HEK293 (cell line): ENCODE measurements around the gene PTGIR.

Experiments used
- CTCF ChIA-PET: fragments of 350-600 bp; formaldehyde crosslinking; extraction: SDS; loops from one replicate; lab custom pipeline; 2021; ENCODE audit warnings: antibody characterized with exemption; lab: Yijun Ruan, JAX
- POLR2A ChIA-PET: fragments of 300-600 bp; formaldehyde crosslinking; extraction: SDS; loops from one replicate; lab custom pipeline; 2020; ENCODE audit warnings: antibody characterized with exemption, inconsistent platforms; lab: Yijun Ruan, JAX
- H3K27ac ChIP-seq: fragments of 200-500 bp; sonication (Bioruptor generic); 2 replicates; pipeline ENCODE4 v1.5.1; 2014; ENCODE audit warnings: low read depth, low read length, control low read depth, inconsistent platforms; ENCODE audit errors: extremely low read depth
- H3K36me3 ChIP-seq, 2 experiments: fragments of 200-500 bp in 1 of 2; sonication (Bioruptor generic) in 1 of 2; 1 replicate in 1 of 2; 2 replicates in 1 of 2; pipeline ENCODE4 v1.5.1; 2014 to 2017; ENCODE audit warnings: inconsistent platforms in 2 of 2, low read length in 2 of 2; ENCODE audit not compliant: control insufficient read depth in 2 of 2, insufficient read depth in 1 of 2
- H3K4me1 ChIP-seq: fragments of 200-500 bp; sonication (Bioruptor generic); 2 replicates; pipeline ENCODE4 v1.5.1; 2014; ENCODE audit warnings: mild to moderate bottlenecking, low read length, inconsistent platforms; ENCODE audit not compliant: control insufficient read depth, insufficient read depth
- H3K4me3 ChIP-seq: 2 replicates; pipeline ENCODE4 v1.5.1; 2011; ENCODE audit warnings: low read depth, mild to moderate bottlenecking, control low read depth, low read length, moderate library complexity
- H3K9me3 ChIP-seq: fragments of 200-500 bp; sonication (Bioruptor generic); 2 replicates; pipeline ENCODE4 v1.5.1; 2014; ENCODE audit warnings: low read depth, low read length, inconsistent platforms; ENCODE audit not compliant: control insufficient read depth, insufficient read depth
- HIC1 ChIP-seq: fragments of 450-650 bp; formaldehyde crosslinking; IDR thresholded peaks from 2 replicates; pipeline ENCODE4 v1.5.1; 2016; ENCODE audit warnings: missing biosample characterization, missing genetic modification characterization
- HOXA7 ChIP-seq: sonication (generic); formaldehyde crosslinking; IDR thresholded peaks from 2 replicates; pipeline ENCODE4 v1.8.1; 2022; ENCODE audit warnings: missing genetic modification reagents, borderline replicate concordance
- HOXD13 ChIP-seq: sonication (generic); formaldehyde crosslinking; IDR thresholded peaks from 2 replicates; pipeline ENCODE4 v1.8.0; 2022; ENCODE audit warnings: missing genetic modification reagents, borderline replicate concordance
- PRDM1 ChIP-seq: fragments of 450-650 bp; formaldehyde crosslinking; IDR thresholded peaks from 2 replicates; pipeline ENCODE4; 2016; ENCODE audit warnings: missing biosample characterization, missing genetic modification characterization
- ZBTB20 ChIP-seq: fragments of 450-650 bp; formaldehyde crosslinking; IDR thresholded peaks from 2 replicates; pipeline ENCODE4 v1.5.1; 2016; ENCODE audit warnings: missing biosample characterization, missing genetic modification characterization
- ZBTB7A ChIP-seq: fragments of 450-650 bp; formaldehyde crosslinking; IDR thresholded peaks from 2 replicates; pipeline ENCODE4 v1.5.1; 2016; ENCODE audit warnings: low read depth, missing biosample characterization, missing genetic modification characterization
- ZNF148 ChIP-seq: fragments of 450-650 bp; formaldehyde crosslinking; IDR thresholded peaks from 2 replicates; pipeline ENCODE4 v1.5.0; 2017; ENCODE audit warnings: missing biosample characterization, missing genetic modification characterization, borderline replicate concordance
- ZNF184 ChIP-seq: fragments of 450-650 bp; IDR thresholded peaks from 2 replicates; pipeline ENCODE4 v1.5.1; 2018; ENCODE audit warnings: missing biosample characterization, mild to moderate bottlenecking, missing genetic modification characterization
- ZNF211 ChIP-seq: fragments of 450-650 bp; formaldehyde crosslinking; IDR thresholded peaks from 2 replicates; pipeline ENCODE4 v1.5.1; 2016; ENCODE audit warnings: low read depth, missing biosample characterization, missing genetic modification characterization
- ZNF214 ChIP-seq: fragments of 450-650 bp; formaldehyde crosslinking; IDR thresholded peaks from 2 replicates; pipeline ENCODE4 v1.5.1; 2017; ENCODE audit warnings: missing biosample characterization, mild to moderate bottlenecking, missing genetic modification characterization, borderline replicate concordance
- ZNF274 ChIP-seq, 2 experiments: fragments of 200-500 bp in 1 of 2; fragments of 450-650 bp in 1 of 2; sonication (Bioruptor generic) in 1 of 2; formaldehyde crosslinking in 1 of 2; IDR thresholded peaks; 2 replicates each; pipeline versions ENCODE4 v1.5.1 to v1.6.1; 2014 to 2016; ENCODE audit warnings: borderline replicate concordance in 1 of 2, inconsistent platforms in 1 of 2, low read length in 1 of 2, missing biosample characterization in 1 of 2, missing genetic modification characterization in 1 of 2
- ZNF292 ChIP-seq: fragments of 450-650 bp; formaldehyde crosslinking; IDR thresholded peaks from 2 replicates; pipeline ENCODE4 v1.5.1; 2016; ENCODE audit warnings: low read depth, missing biosample characterization, missing genetic modification characterization, borderline replicate concordance
- ZNF366 ChIP-seq: fragments of 450-650 bp; formaldehyde crosslinking; conservative IDR thresholded peaks from 2 replicates; pipeline ENCODE4 v1.5.1; 2016; ENCODE audit warnings: missing biosample characterization, missing genetic modification characterization
- ZNF37A ChIP-seq: fragments of 450-650 bp; IDR thresholded peaks from 2 replicates; pipeline ENCODE4 v1.5.1; 2018; ENCODE audit warnings: missing biosample characterization, missing genetic modification characterization
- ZNF513 ChIP-seq: fragments of 450-650 bp; IDR thresholded peaks from 2 replicates; pipeline ENCODE4 v1.5.1; 2018; ENCODE audit warnings: missing biosample characterization, missing genetic modification characterization
- ZNF558 ChIP-seq: fragments of 450-650 bp; formaldehyde crosslinking; IDR thresholded peaks from 2 replicates; pipeline ENCODE4 v1.5.1; 2016; ENCODE audit warnings: missing biosample characterization, missing genetic modification characterization
- ZNF626 ChIP-seq: fragments of 450-650 bp; sonication (Bioruptor Pico); formaldehyde crosslinking; IDR thresholded peaks from 2 replicates; pipeline ENCODE4 v1.5.1; 2018; ENCODE audit warnings: missing biosample characterization, missing genetic modification characterization, inconsistent platforms
- ZNF791 ChIP-seq: fragments of 450-650 bp; formaldehyde crosslinking; IDR thresholded peaks from 2 replicates; pipeline ENCODE4 v1.5.1; 2016; ENCODE audit warnings: missing biosample characterization, missing genetic modification characterization
- ZNF843 ChIP-seq: fragments of 450-650 bp; formaldehyde crosslinking; IDR thresholded peaks from 2 replicates; pipeline ENCODE4 v1.5.1; 2016; ENCODE audit warnings: missing biosample characterization, missing genetic modification characterization
- TF ChIP-seq, protein P1 (sequence below): fragments of 450-650 bp; formaldehyde crosslinking; IDR thresholded peaks from 2 replicates; pipeline ENCODE4 v1.5.1; 2017; ENCODE audit warnings: missing biosample characterization, missing genetic modification characterization

Gene PTGIR

DNA sequence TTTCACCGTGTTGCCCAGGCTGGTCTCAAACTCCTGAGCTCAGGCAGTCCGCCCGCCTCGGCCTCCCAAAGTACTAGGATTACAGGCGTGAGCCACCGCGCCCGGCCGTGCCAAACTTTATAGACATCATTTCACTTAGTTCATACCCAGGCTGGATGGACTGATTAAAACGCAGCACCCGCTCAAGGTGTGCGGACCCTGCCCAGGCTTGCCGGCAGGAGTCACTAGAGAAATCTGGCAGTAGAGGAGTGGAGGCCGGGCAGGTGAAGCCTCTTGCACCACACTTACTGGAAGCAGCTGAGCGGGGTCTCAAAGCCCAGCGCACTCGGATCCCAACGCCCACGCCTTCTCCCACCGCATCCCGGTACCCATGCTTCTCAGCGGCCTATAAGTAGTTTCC lies 11.4 kb downstream of the PTGIR start:
- peaks cover 19 to 23% of the 10 kb centered on the region in 2 experiments for H3K36me3 ChIP-seq
- no peak overlapping the region for H3K4me3 ChIP-seq
- ChIA-PET CTCF (interaction anchor here (0.6 to 14.6 kb wide), 37 partner anchors 8 to 1201 kb away, joined by 3 to 327 read pairs (median 5); partner anchors contain the start of genes CALM3 and DACT3), POLR2A (interaction anchor here (0.7 to 1.7 kb wide), 2 partner anchors 13 to 1273 kb away, joined by 10 to 11 read pairs; partner anchors contain the start of gene CALM3)
- TF ChIP-seq ZNF292 (tag by site-specific recombination), result no peak
- TF ChIP-seq ZNF791 (tag by site-specific recombination), result no peak
- no peak for TF ChIP-seq ZNF626 (tag by site-specific recombination)
- TF ChIP-seq ZNF184, result no peak
- no peak for TF ChIP-seq ZNF214 (tag by site-specific recombination)
- no peak for TF ChIP-seq ZNF148 (tag by site-specific recombination)
- no peak for TF ChIP-seq ZBTB20 (tag by site-specific recombination)
- TF ChIP-seq ZNF558 (tag by site-specific recombination), result no peak
- no peak for TF ChIP-seq ZNF274 (IDR thresholded peaks at IDR 0.05; ENCODE audit: low read length)
- no peak for TF ChIP-seq ZNF274 (tag by site-specific recombination; IDR thresholded peaks at IDR 0.05; ENCODE audit: borderline replicate concordance)
- no peak for TF ChIP-seq PRDM1 (tag by site-specific recombination)
- TF ChIP-seq HOXA7 (CRISPR knock-in tag), result no peak
- TF ChIP-seq ZNF211 (tag by site-specific recombination), result no peak
- no peak for TF ChIP-seq ZNF513 (tag by site-specific recombination)
- no peak for TF ChIP-seq HOXD13 (CRISPR knock-in tag)
- no peak for TF ChIP-seq ZNF37A (tag by site-specific recombination)
- TF ChIP-seq, protein P1, sequence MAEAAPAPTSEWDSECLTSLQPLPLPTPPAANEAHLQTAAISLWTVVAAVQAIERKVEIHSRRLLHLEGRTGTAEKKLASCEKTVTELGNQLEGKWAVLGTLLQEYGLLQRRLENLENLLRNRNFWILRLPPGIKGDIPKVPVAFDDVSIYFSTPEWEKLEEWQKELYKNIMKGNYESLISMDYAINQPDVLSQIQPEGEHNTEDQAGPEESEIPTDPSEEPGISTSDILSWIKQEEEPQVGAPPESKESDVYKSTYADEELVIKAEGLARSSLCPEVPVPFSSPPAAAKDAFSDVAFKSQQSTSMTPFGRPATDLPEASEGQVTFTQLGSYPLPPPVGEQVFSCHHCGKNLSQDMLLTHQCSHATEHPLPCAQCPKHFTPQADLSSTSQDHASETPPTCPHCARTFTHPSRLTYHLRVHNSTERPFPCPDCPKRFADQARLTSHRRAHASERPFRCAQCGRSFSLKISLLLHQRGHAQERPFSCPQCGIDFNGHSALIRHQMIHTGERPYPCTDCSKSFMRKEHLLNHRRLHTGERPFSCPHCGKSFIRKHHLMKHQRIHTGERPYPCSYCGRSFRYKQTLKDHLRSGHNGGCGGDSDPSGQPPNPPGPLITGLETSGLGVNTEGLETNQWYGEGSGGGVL, result no peak
- no peak for TF ChIP-seq ZNF843
- TF ChIP-seq HIC1 (tag by site-specific recombination), result no peak
- no peak for TF ChIP-seq ZNF366 (tag by site-specific recombination)
- TF ChIP-seq ZBTB7A, result no peak
- H3K4me1 ChIP-seq, result no peaks in the 10 kb centered on the region
- no peak overlapping the region for H3K27ac ChIP-seq
- no peaks in the 10 kb centered on the region for H3K9me3 ChIP-seq
